NCI-H2081 (cell line): Measurements from ENCODE around the gene RGS17.
"Not testable (repeated sequence)": the region's sequence is repeated elsewhere in the genome, so short reads cannot be mapped to it uniquely, and the experiment has no call there.

Experiments used
- DNase-seq, 2 experiments: peaks; one replicate each; lab custom pipeline; 2025; lab: John Stamatoyannopoulos, UW

The RGS17 gene

GRCh38 chr6:153131037-153131981 is at the start of gene RGS17:
TSS of gene RGS17 (minus strand) at chr6:153131282. CDS start at chr6:153044018, 87,264 bp downstream.
- DNase-seq, result peak; percentile 66 to 75

DNA sequence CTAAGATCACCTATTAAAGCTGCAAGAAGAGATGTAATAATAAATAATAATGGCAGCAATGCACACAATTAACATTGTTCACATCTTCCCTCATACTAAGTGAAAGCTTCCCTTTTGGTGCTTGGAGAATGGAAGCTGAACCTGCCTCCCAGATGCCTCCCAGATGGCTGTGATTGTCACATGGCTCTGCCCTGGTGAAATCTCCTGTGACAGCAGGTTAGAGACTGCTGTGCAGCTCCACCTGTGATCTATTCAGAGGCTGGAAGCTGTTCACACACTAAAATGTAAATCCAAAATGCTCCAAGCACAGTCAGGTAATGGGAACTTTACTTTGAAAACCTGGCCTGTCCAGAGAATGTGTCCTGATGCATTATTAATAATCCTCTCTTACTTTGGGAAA is 41.7 kb upstream of the RGS17 start:
- peak; percentile 39 to 68 for DNase-seq

DNA sequence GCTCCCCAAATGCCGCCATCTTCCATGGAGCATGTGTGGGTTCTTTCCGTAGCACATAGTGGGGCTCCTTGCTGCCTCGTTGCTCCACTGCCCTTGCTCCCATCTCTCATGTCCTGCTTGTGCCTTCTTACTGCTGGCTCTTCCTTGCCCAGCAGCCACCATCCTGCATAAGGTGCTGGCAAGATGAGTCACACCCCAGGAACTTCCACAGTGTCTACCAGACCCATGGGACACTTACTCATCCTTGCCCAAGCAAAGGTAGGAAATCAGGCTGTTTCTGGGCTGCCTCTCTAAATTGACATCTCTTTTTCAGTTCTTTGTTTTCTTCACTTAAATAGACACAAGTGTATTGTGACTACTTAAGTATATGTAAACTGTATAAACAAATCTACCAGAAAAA is 39.4 kb upstream of the RGS17 start:
- DNase-seq, result no peak

GRCh38 chr6:153167907-153168306 is 36.8 kb upstream of the RGS17 start:
- no peak for DNase-seq

GRCh38 chr6:153167061-153167891 is 36.2 kb upstream of the RGS17 start:
- peak in 1 of 2 experiments; percentile 9 for DNase-seq

DNA sequence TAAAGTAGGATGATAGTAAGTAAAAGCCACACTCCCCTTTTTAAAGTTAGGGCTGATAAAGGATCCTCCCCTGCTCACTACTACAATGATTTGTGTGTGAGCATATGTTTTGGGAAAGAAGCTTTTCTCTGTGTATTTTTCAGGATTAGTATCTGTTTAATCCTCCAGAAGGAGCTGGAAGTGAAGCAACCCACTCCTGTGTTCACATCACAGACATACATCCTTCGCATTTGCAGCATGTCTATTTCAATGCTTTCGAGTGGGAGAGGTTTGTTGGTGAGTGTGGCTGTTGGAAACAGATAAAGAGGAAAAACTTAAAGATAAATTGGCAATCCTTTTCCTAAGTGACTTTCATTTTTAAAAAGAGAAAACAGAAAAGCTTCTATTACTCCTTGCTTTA is 31.6 kb upstream of the RGS17 start:
- DNase-seq, result no peak

DNA sequence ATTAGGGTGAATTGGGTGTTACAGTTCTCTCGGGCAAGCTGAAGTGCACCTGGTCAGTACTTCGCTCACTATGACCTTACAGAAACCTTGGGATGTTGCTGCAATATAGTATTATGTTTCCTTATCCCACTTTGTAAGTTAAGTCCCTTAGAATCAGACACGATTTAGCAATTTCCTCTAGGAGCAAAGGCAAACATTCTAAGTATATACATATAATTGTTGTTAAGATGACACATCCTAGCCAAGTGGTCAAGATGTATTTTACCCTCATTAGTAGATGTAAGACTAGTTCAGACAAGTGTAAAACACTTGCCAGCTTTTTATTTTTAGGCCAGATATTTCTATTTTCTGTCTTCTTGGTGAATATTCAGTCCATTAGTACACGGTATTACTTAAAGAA is 31.1 kb upstream of the RGS17 start:
- DNase-seq, result no peak

GRCh38 chr6:153160221-153160620 is 29.1 kb upstream of the RGS17 start:
- no peak for DNase-seq

DNA sequence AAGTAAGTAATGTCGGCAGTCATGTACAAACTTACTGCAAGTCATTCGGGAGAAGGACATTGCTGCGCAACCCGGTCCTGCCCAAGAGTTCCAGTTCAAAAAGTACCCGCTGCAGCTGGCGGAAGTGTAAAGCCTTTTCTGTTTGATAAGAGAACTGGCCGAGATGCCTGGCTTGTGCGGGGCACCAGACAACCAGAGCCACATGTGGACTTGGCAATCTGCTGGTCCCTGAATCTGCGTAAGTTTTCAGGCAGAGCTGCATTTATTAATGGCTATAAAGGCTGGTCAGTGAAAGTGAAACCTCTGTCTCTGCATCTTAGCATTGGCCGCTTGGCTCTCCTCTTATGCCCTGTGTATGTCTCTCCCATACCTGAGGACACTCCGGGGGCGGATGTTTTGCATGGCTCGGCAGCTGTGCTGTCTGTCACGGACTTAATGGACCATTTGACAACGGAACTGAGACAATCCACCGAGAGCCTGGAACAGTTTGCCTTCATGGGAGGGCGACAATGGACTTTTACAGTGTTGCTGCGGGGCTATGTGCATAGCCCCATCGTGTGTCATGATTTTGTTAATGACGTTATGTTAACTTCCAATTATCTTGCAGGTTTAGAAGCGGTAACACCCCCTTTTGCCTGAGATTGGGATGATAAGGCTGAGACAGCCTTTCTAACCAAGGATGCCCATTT is 19.8 kb upstream of the RGS17 start:
- DNase-seq, result peak in 1 of 2 experiments; percentile 57

DNA sequence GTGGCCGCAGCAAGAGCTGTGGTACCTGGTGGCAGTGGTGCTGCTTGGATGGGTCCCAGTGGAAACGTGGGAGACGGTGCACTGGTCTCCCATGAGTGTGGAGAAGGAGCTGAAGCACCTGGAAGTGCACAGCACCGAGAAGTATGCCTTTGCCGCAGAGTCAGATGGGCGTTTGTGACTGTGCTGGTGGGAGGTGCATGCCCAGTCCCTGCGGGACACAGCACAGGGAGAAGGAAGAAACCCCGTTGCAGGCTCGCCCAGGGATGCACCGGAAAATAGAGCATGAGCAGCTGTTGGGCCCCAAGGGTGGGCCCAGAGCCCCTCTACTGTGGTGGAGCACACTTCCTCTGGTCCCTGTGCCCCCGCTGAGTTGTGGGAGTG is 19.3 kb upstream of the RGS17 start:
- no peak for DNase-seq

DNA sequence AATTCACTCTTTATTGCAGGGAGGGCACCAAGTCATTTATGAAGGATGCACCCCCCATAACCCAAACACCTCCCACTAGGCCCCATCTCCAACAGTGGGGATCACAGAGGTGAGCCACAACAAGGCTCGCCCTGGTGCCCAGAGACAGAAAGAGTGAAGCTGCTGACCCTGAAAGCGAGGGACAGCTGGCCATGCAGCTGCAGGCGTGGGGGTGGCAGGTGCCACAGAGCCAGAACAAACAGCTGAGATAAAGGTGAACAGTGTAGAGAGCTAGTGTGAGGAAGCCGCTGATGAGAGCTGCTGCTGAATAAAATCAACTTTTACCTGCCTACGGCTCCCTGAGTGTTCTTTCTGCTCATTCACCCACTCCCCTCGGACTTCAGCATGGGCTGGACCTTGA is 18.8 kb upstream of the RGS17 start:
- no peak for DNase-seq

DNA sequence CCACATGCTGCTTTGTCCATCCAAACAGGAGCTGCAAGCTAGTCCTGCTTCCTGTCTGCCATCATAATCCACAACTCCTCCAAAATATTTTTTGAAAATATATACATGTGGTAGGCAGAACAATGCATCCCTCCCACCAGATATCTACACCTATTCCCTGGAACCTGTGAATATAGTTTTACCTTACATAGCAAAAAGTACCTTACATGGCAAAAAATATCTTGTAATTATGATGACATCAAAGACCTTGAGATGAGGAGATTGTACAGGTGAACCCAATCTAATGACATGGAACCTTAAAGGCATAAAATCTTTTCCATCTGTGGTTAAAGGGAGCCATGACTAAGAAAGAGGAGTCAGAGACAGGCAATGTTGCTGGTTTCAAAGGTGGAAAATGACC is 15.3 kb upstream of the RGS17 start:
- no peak for DNase-seq

DNA sequence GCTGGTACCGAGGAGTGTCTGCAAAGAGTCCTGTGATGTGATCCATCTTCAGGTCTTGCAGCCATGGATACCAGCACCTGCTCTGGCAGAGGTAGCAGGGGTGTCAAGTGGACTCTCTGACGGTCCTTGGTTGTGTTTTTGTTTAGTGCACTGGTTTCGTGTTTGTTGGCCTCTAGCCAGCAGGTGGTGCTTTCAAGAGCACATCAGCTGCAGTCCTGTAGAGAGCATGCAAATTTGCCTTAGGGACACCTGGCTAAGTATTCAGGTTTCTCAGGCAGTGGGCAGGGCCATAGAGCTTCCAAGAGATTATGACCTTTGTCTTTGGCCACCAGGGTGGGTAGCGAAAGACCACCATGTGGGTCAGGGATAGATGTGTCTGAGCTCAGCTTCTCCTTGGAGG is 14.5 kb upstream of the RGS17 start:
- peak in 1 of 2 experiments; percentile 47 for DNase-seq

DNA sequence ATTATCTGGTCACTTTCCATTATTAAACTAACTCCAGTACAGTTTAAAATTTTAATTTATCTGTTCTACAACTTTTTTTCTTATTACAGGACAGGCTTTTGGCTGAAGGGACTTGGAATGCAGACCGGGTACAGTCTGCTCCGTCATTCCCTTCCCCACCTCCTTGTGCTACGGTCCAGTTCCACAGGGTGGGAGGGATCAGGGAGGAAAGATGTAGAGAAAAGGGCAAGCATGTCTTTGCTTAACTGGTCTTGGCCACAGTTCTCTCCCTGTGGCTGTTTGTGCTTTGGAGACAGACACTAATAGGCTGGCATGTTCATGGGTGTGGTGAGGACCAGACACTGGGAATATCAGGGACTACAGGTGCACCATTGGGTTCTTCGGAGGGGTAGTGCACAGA is 12.1 kb upstream of the RGS17 start:
- no peak for DNase-seq

- peak; percentile 69 to 93 for DNase-seq
These were observed 9.2 kb upstream of the RGS17 start for GRCh38 chr6:153140299-153140698.

DNA sequence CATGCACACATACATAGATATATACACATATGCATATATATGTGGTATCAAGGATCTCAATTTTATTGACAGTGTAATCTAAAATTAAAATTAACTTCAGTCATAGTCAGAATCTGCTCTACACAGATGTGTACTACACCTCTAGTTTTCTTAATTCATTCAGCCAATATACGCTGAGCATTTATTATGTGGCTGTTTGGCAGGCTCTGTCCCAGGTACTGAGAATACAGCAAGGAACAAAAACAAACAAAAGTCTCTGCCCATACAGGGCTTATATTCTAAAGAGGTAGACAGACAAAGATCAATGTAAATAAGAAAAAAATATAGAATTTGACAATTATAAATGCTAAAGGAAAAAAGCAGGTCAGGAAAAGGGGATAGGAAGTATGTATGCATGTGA is 7.8 kb upstream of the RGS17 start:
- DNase-seq, result no peak

DNA sequence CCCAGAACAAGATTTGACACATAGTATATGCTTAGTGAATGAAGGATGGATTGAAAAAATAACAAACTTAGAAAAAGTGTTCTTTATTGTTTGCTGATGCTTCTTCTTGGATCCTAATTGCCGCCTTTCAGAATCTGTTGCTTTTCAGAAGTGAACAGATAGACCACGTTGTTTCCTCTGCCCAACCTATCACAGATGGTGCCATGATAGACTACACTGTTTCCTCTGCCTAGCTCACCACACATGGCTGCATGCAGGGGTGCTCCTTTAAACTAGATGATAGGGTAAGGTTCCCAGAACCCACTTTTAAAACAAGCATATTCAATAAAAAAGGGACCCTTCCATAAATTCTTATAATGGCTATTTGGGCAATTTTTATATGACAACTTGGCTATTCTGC is 4.6 kb upstream of the RGS17 start:
- no peak for DNase-seq

- DNase-seq, result not testable (repeated sequence)
These were observed 2.6 kb upstream of the RGS17 start for GRCh38 chr6:153133667-153134066.

- DNase-seq, result no peak
These were observed 506 bp downstream of the RGS17 start for GRCh38 chr6:153130515-153131036.

- DNase-seq, result peak in 1 of 2 experiments; percentile 37
These were observed 1.1 kb downstream of the RGS17 start for GRCh38 chr6:153129873-153130514.

DNA sequence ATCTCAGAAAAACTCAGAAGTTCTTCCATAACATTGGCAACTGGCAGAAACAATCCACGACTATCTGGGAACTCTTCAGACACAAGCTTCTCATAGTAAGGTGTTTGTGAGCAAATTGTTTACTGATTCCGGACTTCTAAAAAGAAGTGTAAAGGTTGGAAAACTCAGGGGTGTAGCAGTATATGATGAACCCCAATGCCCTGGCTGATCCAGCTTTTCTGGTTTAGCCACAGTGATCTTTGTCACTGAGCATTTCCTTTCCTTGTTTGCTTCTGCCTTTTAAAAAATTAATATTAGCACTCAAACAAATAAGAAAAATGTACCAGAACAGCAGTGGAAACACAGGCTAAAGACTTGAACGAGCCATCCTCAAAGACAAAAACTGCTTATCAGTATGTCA is 4.9 kb downstream of the RGS17 start:
- no peak for DNase-seq

DNA sequence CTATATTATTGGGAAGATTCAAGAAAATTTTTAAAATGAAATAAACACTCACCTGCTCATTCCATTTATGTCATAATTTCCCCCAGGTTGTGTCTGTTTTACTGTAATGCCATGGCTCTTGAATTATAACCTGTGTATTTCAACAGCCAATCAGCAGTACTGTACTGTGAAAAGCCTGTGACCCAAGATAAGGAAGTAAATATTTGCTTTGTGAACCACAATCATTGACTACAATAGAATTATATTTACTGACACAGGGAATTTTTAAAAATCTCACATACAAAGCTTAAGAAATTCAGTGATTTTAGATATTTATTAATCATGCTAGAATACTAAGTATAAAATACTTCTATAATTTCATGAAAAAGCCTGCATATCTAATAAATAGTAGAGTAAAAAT is 6.0 kb downstream of the RGS17 start:
- peak in 1 of 2 experiments; percentile 67 for DNase-seq
